GM12874 (cell line): Measurements from ENCODE around the gene AGO4.

Source experiments
- CTCF ChIP-seq: IDR thresholded peaks from 2 replicates; pipeline ENCODE4 v1.5.1; 2011; ENCODE audit warnings: low read depth, mild to moderate bottlenecking, control low read depth, low read length, moderate library complexity; ENCODE audit not compliant: insufficient read depth

The AGO4 gene

GRCh38 chr1:35863881-35864625 lies 56.2 kb downstream of the AGO4 start:
- no peak for TF ChIP-seq CTCF

GRCh38 chr1:35864813-35865212 lies 57.0 kb downstream of the AGO4 start:
- TF ChIP-seq CTCF = no peak

- TF ChIP-seq CTCF = no peak
These were observed 59.2 kb downstream of the AGO4 start for GRCh38 chr1:35866991-35867390.

GRCh38 chr1:35870651-35871309 lies 63.0 kb downstream of the AGO4 start:
- TF ChIP-seq CTCF = no peak

GRCh38 chr1:35873243-35873750 lies 65.5 kb downstream of the AGO4 start:
- no peak for TF ChIP-seq CTCF

- TF ChIP-seq CTCF = no peak
These were observed 69.2 kb downstream of the AGO4 start for GRCh38 chr1:35876988-35877387.

- no peak for TF ChIP-seq CTCF
These were observed 74.0 kb downstream of the AGO4 start for GRCh38 chr1:35881850-35882273.
